ENCODE results near the gene AMPH.
"Not testable (repeated sequence)": the region's sequence is repeated elsewhere in the genome, so short reads cannot be mapped to it uniquely, and the experiment has no call there.

AMPH gene

GRCh38 chr7:38354271-38354851, 276.8 kb downstream of the AMPH start:
- H3K4me3 ChIP-seq (replicated peaks; ENCODE audit: insufficient read depth, low read length); H3K27me3 ChIP-seq (ENCODE audit: insufficient read depth, poor library complexity, severe bottlenecking): not testable (repeated sequence)
- DNase-seq (ENCODE audit: low read depth in 1 of 2, low spot score in 1 of 2) = peak; percentile 49 to 65
- H3K27ac ChIP-seq (replicated peaks) = 0 out of 2 replicates have a peak overlapping the region, but pooled peaks have one; percentile 6
- peak; percentile 19 for TF ChIP-seq CTCF (IDR thresholded peaks at IDR 0.05; ENCODE audit: insufficient read depth, low read length)

GRCh38 chr7:38353431-38353881, 277.7 kb downstream of the AMPH start:
- H3K27ac ChIP-seq (replicated peaks) = peak overlapping the region; percentile 46; the same call in 1 of the 2 replicates
- TF ChIP-seq POLR2AphosphoS5 (IDR thresholded peaks at IDR 0.05; ENCODE audit: low read depth) = 0 out of 2 replicates have a peak, but pooled peaks have one; percentile 25
- H3K4me3 ChIP-seq (replicated peaks; ENCODE audit: insufficient read depth, low read length); H3K27me3 ChIP-seq (ENCODE audit: insufficient read depth, poor library complexity, severe bottlenecking): not testable (repeated sequence)
- DNase-seq (ENCODE audit: low read depth in 1 of 2, low spot score in 1 of 2) = peak in 1 of 2 experiments; percentile 49

- no peak for TF ChIP-seq POLR2AphosphoS5 (IDR thresholded peaks at IDR 0.05; ENCODE audit: low read depth)
- TF ChIP-seq CTCF (IDR thresholded peaks at IDR 0.05; ENCODE audit: insufficient read depth, low read length) = no peak
- no peak for TF ChIP-seq GABPA (IDR thresholded peaks at IDR 0.05; ENCODE audit: low read depth)
- no peak for TF ChIP-seq SPI1 (IDR thresholded peaks at IDR 0.05; ENCODE audit: borderline replicate concordance, low read depth)
- no peak for TF ChIP-seq REST (IDR thresholded peaks at IDR 0.05; ENCODE audit: insufficient replicate concordance, low read depth)
- peak overlapping the region; percentile 48; the same call in 1 of the 2 replicates for H3K27ac ChIP-seq (replicated peaks)
- H3K4me3 ChIP-seq (replicated peaks; ENCODE audit: insufficient read depth, low read length) = peak overlapping the region; percentile 18
- no peaks in the 10 kb centered on the region for H3K27me3 ChIP-seq (ENCODE audit: insufficient read depth, poor library complexity, severe bottlenecking)
- DNase-seq (ENCODE audit: low read depth in 1 of 2, low spot score in 1 of 2) = no peak
Observed at GRCh38 chr7:38351601-38352000, 279.6 kb downstream of the AMPH start.

GRCh38 chr7:38350777-38351176, 280.4 kb downstream of the AMPH start:
- H3K27me3 ChIP-seq (ENCODE audit: insufficient read depth, poor library complexity, severe bottlenecking); DNase-seq (ENCODE audit: low read depth in 1 of 2, low spot score in 1 of 2): not testable (repeated sequence)
- Histone ChIP-seq H3K27ac (replicated peaks) (peak overlapping the region; percentile 47), H3K4me3 (replicated peaks; ENCODE audit: insufficient read depth, low read length) (peak overlapping the region; percentile 40)

GRCh38 chr7:38349869-38350583, 281.1 kb downstream of the AMPH start:
- not testable (repeated sequence) for H3K27me3 ChIP-seq (ENCODE audit: insufficient read depth, poor library complexity, severe bottlenecking)
- Histone ChIP-seq H3K27ac (replicated peaks) (peak overlapping the region; percentile 47), H3K4me3 (replicated peaks; ENCODE audit: insufficient read depth, low read length) (peak overlapping the region; percentile 40)
- TF ChIP-seq POLR2AphosphoS5 (IDR thresholded peaks at IDR 0.05; ENCODE audit: low read depth) = peak; percentile 8; the same call in 1 of the 2 replicates
- DNase-seq (ENCODE audit: low read depth in 1 of 2, low spot score in 1 of 2) = peak; percentile 49 to 82

- DNase-seq (ENCODE audit: low read depth in 1 of 2, low spot score in 1 of 2); H3K27me3 ChIP-seq (ENCODE audit: insufficient read depth, poor library complexity, severe bottlenecking): not testable (repeated sequence)
- Histone ChIP-seq H3K4me3 (replicated peaks; ENCODE audit: insufficient read depth, low read length) (peak overlapping the region; percentile 21), H3K27ac (replicated peaks) (peak overlapping the region; percentile 45)
Observed at GRCh38 chr7:38349126-38349795, 281.9 kb downstream of the AMPH start.

All from HL-60 (cell line).